Measurements from ENCODE around the gene CASQ2.

The CASQ2 gene

GRCh38 chr1:115797486-115797885, 29.0 kb upstream of the CASQ2 start:
- no peaks in the 10 kb centered on the region for H3K36me3 ChIP-seq (ENCODE audit: control insufficient read depth in 2 of 2, insufficient read depth in 2 of 2, low read length in 2 of 2)
- no peaks in the 10 kb centered on the region for H3K4me1 ChIP-seq (ENCODE audit: control insufficient read depth, insufficient read depth, low read length)
- no peak overlapping the region for H3K4me3 ChIP-seq (ENCODE audit: low read length in 2 of 2)
- H3K9me3 ChIP-seq (ENCODE audit: control insufficient read depth in 2 of 2, low read length in 2 of 2), result no peaks in the 10 kb centered on the region
- H3K27ac ChIP-seq (ENCODE audit: low read length), result no peak overlapping the region
- H3K27me3 ChIP-seq (ENCODE audit: control insufficient read depth in 1 of 2, insufficient read depth in 2 of 2, low read length in 2 of 2), result peaks cover 8% of the 10 kb centered on the region in 2 donors
- no peak overlapping the region for H3K9ac ChIP-seq (ENCODE audit: low read length in 2 of 2)

DNA sequence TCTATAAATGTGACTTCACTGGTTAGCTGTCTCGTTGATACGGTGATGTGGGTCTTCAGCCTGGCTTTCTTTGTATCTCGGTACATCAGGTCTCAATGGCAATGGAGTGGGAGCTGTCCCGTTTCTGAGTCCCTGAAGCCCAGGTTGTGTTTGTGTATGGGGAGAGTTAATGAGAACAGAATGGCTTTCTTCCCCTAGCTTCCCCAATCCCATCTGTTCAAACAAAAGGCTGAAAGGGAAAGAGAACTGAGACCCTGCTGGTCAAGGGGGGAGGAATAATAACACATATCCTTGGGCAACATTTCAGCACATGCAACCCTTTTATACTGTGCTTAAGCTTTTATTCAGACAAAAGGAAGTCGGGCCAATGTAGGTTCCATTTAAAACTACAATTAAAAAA, 28.4 kb upstream of the CASQ2 start:
- Histone ChIP-seq H3K9ac (ENCODE audit: low read length in 2 of 2) (no peak overlapping the region), H3K27me3 (ENCODE audit: control insufficient read depth in 1 of 2, insufficient read depth in 2 of 2, low read length in 2 of 2) (peaks cover 8 to 9% of the 10 kb centered on the region in 2 donors), H3K4me3 (ENCODE audit: low read length in 2 of 2) (no peak overlapping the region), H3K27ac (ENCODE audit: low read length) (no peak overlapping the region), H3K4me1 (ENCODE audit: control insufficient read depth, insufficient read depth, low read length) (no peaks in the 10 kb centered on the region), H3K9me3 (ENCODE audit: control insufficient read depth in 2 of 2, low read length in 2 of 2) (no peaks in the 10 kb centered on the region), H3K36me3 (ENCODE audit: control insufficient read depth in 2 of 2, insufficient read depth in 2 of 2, low read length in 2 of 2) (no peaks in the 10 kb centered on the region)

DNA sequence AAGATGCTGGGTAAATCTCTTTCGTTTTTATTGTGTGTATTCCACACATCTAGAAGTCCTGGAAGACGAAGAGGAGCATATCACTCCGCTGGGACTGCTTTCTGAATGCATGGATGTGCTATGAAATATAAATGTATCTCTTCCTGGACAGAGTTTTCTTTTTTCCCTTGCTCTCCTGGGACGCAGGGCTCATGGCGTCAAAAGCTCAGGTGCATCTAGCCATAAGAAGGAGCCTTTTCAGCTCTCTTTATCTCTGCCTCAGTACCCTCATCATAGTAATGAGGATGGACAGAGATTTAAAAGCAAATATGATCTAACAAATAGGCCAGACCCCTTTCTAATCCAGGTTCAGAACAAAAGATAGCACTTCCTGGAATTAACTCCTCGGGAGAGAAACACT, 27.5 kb upstream of the CASQ2 start:
- Histone ChIP-seq H3K27me3 (ENCODE audit: control insufficient read depth in 1 of 2, insufficient read depth in 2 of 2, low read length in 2 of 2) (peaks cover 8 to 13% of the 10 kb centered on the region in 2 donors), H3K27ac (ENCODE audit: low read length) (no peak overlapping the region), H3K36me3 (ENCODE audit: control insufficient read depth in 2 of 2, insufficient read depth in 2 of 2, low read length in 2 of 2) (no peaks in the 10 kb centered on the region), H3K9me3 (ENCODE audit: control insufficient read depth in 2 of 2, low read length in 2 of 2) (no peaks in the 10 kb centered on the region), H3K4me3 (ENCODE audit: low read length in 2 of 2) (no peak overlapping the region), H3K4me1 (ENCODE audit: control insufficient read depth, insufficient read depth, low read length) (no peaks in the 10 kb centered on the region), H3K9ac (ENCODE audit: low read length in 2 of 2) (no peak overlapping the region)

GRCh38 chr1:115794976-115795639, 26.6 kb upstream of the CASQ2 start:
- H3K9ac ChIP-seq (ENCODE audit: low read length in 2 of 2), result no peak overlapping the region
- no peak overlapping the region for H3K4me3 ChIP-seq (ENCODE audit: low read length in 2 of 2)
- no peaks in the 10 kb centered on the region for H3K9me3 ChIP-seq (ENCODE audit: control insufficient read depth in 2 of 2, low read length in 2 of 2)
- H3K27me3 ChIP-seq (ENCODE audit: control insufficient read depth in 1 of 2, insufficient read depth in 2 of 2, low read length in 2 of 2), result peaks cover 8 to 13% of the 10 kb centered on the region in 2 donors
- no peaks in the 10 kb centered on the region for H3K4me1 ChIP-seq (ENCODE audit: control insufficient read depth, insufficient read depth, low read length)
- H3K27ac ChIP-seq (ENCODE audit: low read length), result no peak overlapping the region
- no peaks in the 10 kb centered on the region for H3K36me3 ChIP-seq (ENCODE audit: control insufficient read depth in 2 of 2, insufficient read depth in 2 of 2, low read length in 2 of 2)

DNA sequence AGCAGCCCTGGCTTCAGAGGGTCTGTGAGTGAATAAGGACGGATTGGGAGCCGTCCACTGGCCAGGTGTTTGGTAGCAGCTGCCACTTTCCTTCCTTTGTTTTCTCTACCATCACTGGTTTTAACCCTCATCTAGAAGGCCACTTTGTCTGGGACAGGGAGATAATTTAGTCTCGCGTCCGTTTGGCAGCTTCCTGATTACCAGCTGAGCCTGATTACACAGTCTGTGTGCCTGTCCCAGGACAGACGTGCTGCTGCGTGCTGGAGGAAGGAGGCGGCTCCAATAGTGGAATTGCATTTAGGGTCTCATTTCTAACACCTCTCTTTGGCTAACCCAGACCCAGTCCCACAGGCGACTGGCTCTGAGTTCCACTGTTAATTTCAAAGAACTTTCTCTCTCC, 24.6 kb upstream of the CASQ2 start:
- no peak overlapping the region for H3K9ac ChIP-seq (ENCODE audit: low read length in 2 of 2)
- H3K27me3 ChIP-seq (ENCODE audit: control insufficient read depth in 1 of 2, insufficient read depth in 2 of 2, low read length in 2 of 2), result peaks cover 8 to 13% of the 10 kb centered on the region in 2 donors
- H3K4me1 ChIP-seq (ENCODE audit: control insufficient read depth, insufficient read depth, low read length), result no peaks in the 10 kb centered on the region
- H3K36me3 ChIP-seq (ENCODE audit: control insufficient read depth in 2 of 2, insufficient read depth in 2 of 2, low read length in 2 of 2), result no peaks in the 10 kb centered on the region
- H3K27ac ChIP-seq (ENCODE audit: low read length), result no peak overlapping the region
- no peak overlapping the region for H3K4me3 ChIP-seq (ENCODE audit: low read length in 2 of 2)
- no peaks in the 10 kb centered on the region for H3K9me3 ChIP-seq (ENCODE audit: control insufficient read depth in 2 of 2, low read length in 2 of 2)

- Histone ChIP-seq H3K9ac (ENCODE audit: low read length in 2 of 2) (no peak overlapping the region), H3K9me3 (ENCODE audit: control insufficient read depth in 2 of 2, low read length in 2 of 2) (no peaks in the 10 kb centered on the region), H3K27ac (ENCODE audit: low read length) (no peak overlapping the region)
Observed at GRCh38 chr1:115791816-115792215, 23.3 kb upstream of the CASQ2 start.

DNA sequence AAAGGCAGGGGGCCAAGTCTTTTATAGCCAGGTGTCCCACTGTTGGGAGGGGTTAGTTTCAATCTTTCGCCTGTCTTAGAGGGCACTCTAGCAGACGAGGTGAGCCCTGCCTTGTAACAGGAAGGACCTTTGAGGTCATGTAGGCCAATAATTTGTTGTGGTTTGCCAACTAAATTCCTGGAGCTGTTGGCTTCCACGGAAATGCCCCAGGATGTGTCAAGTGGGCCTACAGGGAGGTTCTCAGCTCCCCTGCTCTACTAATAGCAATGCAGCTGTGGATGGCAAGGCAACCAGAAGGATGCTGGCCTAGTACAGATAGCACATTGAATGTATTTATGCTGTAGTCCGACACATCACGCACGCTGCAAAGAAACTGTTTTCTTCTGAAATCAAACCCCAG, 22.3 kb upstream of the CASQ2 start:
- Histone ChIP-seq H3K4me3 (ENCODE audit: low read length in 2 of 2) (no peak overlapping the region), H3K9ac (ENCODE audit: low read length in 2 of 2) (no peak overlapping the region), H3K36me3 (ENCODE audit: control insufficient read depth in 2 of 2, insufficient read depth in 2 of 2, low read length in 2 of 2) (no peaks in the 10 kb centered on the region), H3K4me1 (ENCODE audit: control insufficient read depth, insufficient read depth, low read length) (no peaks in the 10 kb centered on the region), H3K27me3 (ENCODE audit: control insufficient read depth in 1 of 2, insufficient read depth in 2 of 2, low read length in 2 of 2) (peaks cover 8 to 13% of the 10 kb centered on the region in 2 donors), H3K9me3 (ENCODE audit: control insufficient read depth in 2 of 2, low read length in 2 of 2) (no peaks in the 10 kb centered on the region), H3K27ac (ENCODE audit: low read length) (no peak overlapping the region)

More at GRCh38 chr1:115791816-115792215, 23.3 kb upstream of the CASQ2 start:
- Histone ChIP-seq H3K4me1 (ENCODE audit: control insufficient read depth, insufficient read depth, low read length) (no peaks in the 10 kb centered on the region), H3K4me3 (ENCODE audit: low read length in 2 of 2) (no peak overlapping the region), H3K36me3 (ENCODE audit: control insufficient read depth in 2 of 2, insufficient read depth in 2 of 2, low read length in 2 of 2) (no peaks in the 10 kb centered on the region), H3K27me3 (ENCODE audit: control insufficient read depth in 1 of 2, insufficient read depth in 2 of 2, low read length in 2 of 2) (peaks cover 8 to 13% of the 10 kb centered on the region in 2 donors)

GRCh38 chr1:115790356-115790755, 21.8 kb upstream of the CASQ2 start:
- H3K27me3 ChIP-seq (ENCODE audit: control insufficient read depth in 1 of 2, insufficient read depth in 2 of 2, low read length in 2 of 2), result peaks cover 8 to 13% of the 10 kb centered on the region in 2 donors
- H3K9me3 ChIP-seq (ENCODE audit: control insufficient read depth in 2 of 2, low read length in 2 of 2), result no peaks in the 10 kb centered on the region
- H3K27ac ChIP-seq (ENCODE audit: low read length), result no peak overlapping the region
- no peaks in the 10 kb centered on the region for H3K36me3 ChIP-seq (ENCODE audit: control insufficient read depth in 2 of 2, insufficient read depth in 2 of 2, low read length in 2 of 2)
- H3K4me1 ChIP-seq (ENCODE audit: control insufficient read depth, insufficient read depth, low read length), result no peaks in the 10 kb centered on the region
- H3K9ac ChIP-seq (ENCODE audit: low read length in 2 of 2), result no peak overlapping the region
- no peak overlapping the region for H3K4me3 ChIP-seq (ENCODE audit: low read length in 2 of 2)

DNA sequence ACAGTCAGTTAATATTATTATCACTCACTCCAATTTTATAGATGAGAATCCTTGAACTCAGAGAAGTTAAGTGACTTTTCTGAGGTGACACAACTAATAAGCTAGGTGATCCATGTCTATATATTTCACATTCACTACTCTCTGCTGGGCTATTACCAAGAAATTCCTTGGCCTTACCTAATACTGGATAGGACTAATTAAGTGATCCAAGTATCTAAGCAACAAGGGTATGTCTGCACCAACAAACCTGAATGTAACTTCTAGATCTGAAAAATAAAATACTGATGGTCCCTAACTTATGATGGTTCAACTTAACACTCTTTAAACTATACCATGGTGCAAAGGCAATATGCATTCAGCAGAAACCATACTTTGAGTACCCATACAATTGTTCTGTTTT, 14.8 kb upstream of the CASQ2 start:
- Histone ChIP-seq H3K27ac (ENCODE audit: low read length) (no peak overlapping the region), H3K36me3 (ENCODE audit: control insufficient read depth in 2 of 2, insufficient read depth in 2 of 2, low read length in 2 of 2) (no peaks in the 10 kb centered on the region), H3K9me3 (ENCODE audit: control insufficient read depth in 2 of 2, low read length in 2 of 2) (no peaks in the 10 kb centered on the region), H3K9ac (ENCODE audit: low read length in 2 of 2) (no peak overlapping the region), H3K4me1 (ENCODE audit: control insufficient read depth, insufficient read depth, low read length) (no peaks in the 10 kb centered on the region), H3K4me3 (ENCODE audit: low read length in 2 of 2) (no peak overlapping the region), H3K27me3 (ENCODE audit: control insufficient read depth in 1 of 2, insufficient read depth in 2 of 2, low read length in 2 of 2) (no peaks in the 10 kb centered on the region)

DNA sequence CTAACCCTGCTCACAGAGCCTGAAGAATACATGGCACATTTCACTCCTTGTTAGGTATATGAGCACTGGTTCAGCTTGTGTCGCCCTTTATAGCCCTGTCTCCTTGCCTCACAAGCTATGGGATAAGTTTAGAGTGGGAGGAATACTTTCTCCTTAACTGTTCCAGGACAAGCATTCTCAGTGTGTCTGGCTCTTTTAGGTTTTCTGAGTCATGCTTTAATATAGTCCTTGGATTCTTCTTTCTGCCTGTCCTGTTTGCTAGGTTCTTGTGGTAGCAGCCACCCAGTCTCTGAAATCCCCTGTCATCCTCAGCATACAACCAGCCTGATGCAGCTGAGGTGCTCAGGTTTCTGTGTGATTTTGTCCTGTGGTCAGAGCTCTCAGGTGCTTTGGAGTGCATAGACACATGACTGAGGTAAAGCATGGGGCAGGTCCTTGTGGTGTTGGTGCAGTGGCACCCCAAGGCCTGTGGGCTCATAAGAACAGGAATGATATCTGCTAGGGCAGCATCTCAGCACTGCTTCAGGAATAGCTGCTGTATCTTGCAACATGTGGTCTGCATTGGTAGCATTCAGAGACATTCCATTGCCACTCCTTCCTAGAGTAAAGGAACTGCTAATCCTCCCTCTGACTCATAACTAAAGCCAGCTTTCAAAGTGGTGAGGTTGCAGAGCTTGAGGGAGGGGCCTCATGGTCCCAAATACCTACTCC, 14.2 kb upstream of the CASQ2 start:
- Histone ChIP-seq H3K27ac (ENCODE audit: low read length) (no peak overlapping the region), H3K9me3 (ENCODE audit: control insufficient read depth in 2 of 2, low read length in 2 of 2) (no peaks in the 10 kb centered on the region), H3K36me3 (ENCODE audit: control insufficient read depth in 2 of 2, insufficient read depth in 2 of 2, low read length in 2 of 2) (no peaks in the 10 kb centered on the region), H3K4me1 (ENCODE audit: control insufficient read depth, insufficient read depth, low read length) (no peaks in the 10 kb centered on the region), H3K27me3 (ENCODE audit: control insufficient read depth in 1 of 2, insufficient read depth in 2 of 2, low read length in 2 of 2) (peaks cover 0 to 3% of the 10 kb centered on the region in 2 donors), H3K9ac (ENCODE audit: low read length in 2 of 2) (no peak overlapping the region), H3K4me3 (ENCODE audit: low read length in 2 of 2) (no peak overlapping the region)

GRCh38 chr1:115781851-115782250, 13.3 kb upstream of the CASQ2 start:
- H3K27me3 ChIP-seq (ENCODE audit: control insufficient read depth in 1 of 2, insufficient read depth in 2 of 2, low read length in 2 of 2), result peaks cover 4 to 7% of the 10 kb centered on the region in 2 donors
- H3K4me3 ChIP-seq (ENCODE audit: low read length in 2 of 2), result no peak overlapping the region
- no peaks in the 10 kb centered on the region for H3K9me3 ChIP-seq (ENCODE audit: control insufficient read depth in 2 of 2, low read length in 2 of 2)
- H3K36me3 ChIP-seq (ENCODE audit: control insufficient read depth in 2 of 2, insufficient read depth in 2 of 2, low read length in 2 of 2), result no peaks in the 10 kb centered on the region
- no peaks in the 10 kb centered on the region for H3K4me1 ChIP-seq (ENCODE audit: control insufficient read depth, insufficient read depth, low read length)
- no peak overlapping the region for H3K9ac ChIP-seq (ENCODE audit: low read length in 2 of 2)
- no peak overlapping the region for H3K27ac ChIP-seq (ENCODE audit: low read length)
